Natural killer cell (primary cell): ENCODE measurements around the gene EVL. TPM values are rescaled to one million over a fixed set of nuclear protein-coding genes. Genes with fewer than 3 reads are reported as not detected.

Experiments used
- ATAC-seq, 3 donors: fragments of 150-1000 bp in 2 of 3; fragments of 200-7000 bp in 1 of 3; cut with Tn5 transposase; 1 replicate in 1 of 3; 2 replicates in 2 of 3; pipeline ENCODE4 v1.10.0; 2021; ENCODE audit warnings: mild to moderate bottlenecking in 2 of 3, moderate library complexity in 2 of 3
- DNase-seq, 2 donors: peaks; one replicate each; pipeline versions ENCODE4 v3.0.0 to v3.0.0-alpha.2; 2013 to 2021; ENCODE audit warnings: mixed read lengths in 1 of 2
- H3K27ac ChIP-seq: one replicate; pipeline ENCODE4 v1.5.1; 2013; ENCODE audit warnings: mild to moderate bottlenecking, low read length
- H3K27me3 ChIP-seq: one replicate; pipeline ENCODE4 v1.6.1; 2013; ENCODE audit warnings: low read length; ENCODE audit not compliant: control insufficient read depth, insufficient read depth
- H3K36me3 ChIP-seq: one replicate; pipeline ENCODE4 v1.6.1; 2013; ENCODE audit warnings: low read length; ENCODE audit not compliant: control insufficient read depth, insufficient read depth
- H3K4me1 ChIP-seq: one replicate; pipeline ENCODE4 v1.6.1; 2013; ENCODE audit warnings: low read length; ENCODE audit not compliant: control insufficient read depth, insufficient read depth
- H3K4me3 ChIP-seq: one replicate; pipeline ENCODE4 v1.5.1; 2013; ENCODE audit warnings: low read length
- H3K9me3 ChIP-seq: one replicate; pipeline ENCODE4 v1.6.1; 2013; ENCODE audit warnings: low read length; ENCODE audit not compliant: control insufficient read depth, insufficient read depth
- H3K27ac Mint-ChIP-seq, 2 donors: one replicate each; pipeline ENCODE4 v1.8.0; 2022; ENCODE audit warnings: mild to moderate bottlenecking in 2 of 2, mixed read lengths in 2 of 2, moderate library complexity in 1 of 2
- H3K27me3 Mint-ChIP-seq, 2 donors: one replicate each; pipeline ENCODE4 v1.8.0; 2022; ENCODE audit warnings: low read depth in 2 of 2, mixed read lengths in 2 of 2
- H3K36me3 Mint-ChIP-seq: one replicate; pipeline ENCODE4 v1.8.0; 2022; ENCODE audit warnings: mixed read lengths
- H3K4me1 Mint-ChIP-seq, 2 donors: one replicate each; pipeline ENCODE4 v1.8.0; 2022; ENCODE audit warnings: mixed read lengths in 2 of 2
- H3K4me3 Mint-ChIP-seq: one replicate; pipeline ENCODE4 v1.8.0; 2022; ENCODE audit warnings: mild to moderate bottlenecking, moderate library complexity, mixed read lengths
- H3K9me3 Mint-ChIP-seq, 2 donors: one replicate each; pipeline ENCODE4 v1.8.0; 2022; ENCODE audit warnings: mixed read lengths in 2 of 2
- WGBS: methylation state at CpG from one replicate; pipeline ENCODE4 v1.1.7; 2013; ENCODE audit warnings: missing lambda C conversion rate; ENCODE audit not compliant: insufficient coverage; 5-methylcytosine and 5-hydroxymethylcytosine counted together
- intact Hi-C: fragments of 100-400 bp; cut with micrococcal nuclease; formaldehyde crosslinking; loops from one replicate; pipeline ENCODE4 v1.14.2; 2022
- total RNA-seq, 4 donors: library from RNA; stranded (reverse); fragments of 120-200 nt in 1 of 4; gene quantifications; one replicate each; pipeline versions ENCODE4 v1.2.3 to v1.2.4, GENCODE V29; 2013 to 2022
- TF ChIP-seq, protein P1 (sequence below): fragments of 200-600 bp; IDR thresholded peaks from one replicate; pipeline ENCODE4 v1.8.0; 2022; ENCODE audit warnings: antibody characterized with exemption

The EVL gene
- total RNA-seq, 3 donors from 2014 or later (not counting 1 experiment from before 2014, with no cell fraction given), result 882 to 1,108 (median 986) TPM

DNA sequence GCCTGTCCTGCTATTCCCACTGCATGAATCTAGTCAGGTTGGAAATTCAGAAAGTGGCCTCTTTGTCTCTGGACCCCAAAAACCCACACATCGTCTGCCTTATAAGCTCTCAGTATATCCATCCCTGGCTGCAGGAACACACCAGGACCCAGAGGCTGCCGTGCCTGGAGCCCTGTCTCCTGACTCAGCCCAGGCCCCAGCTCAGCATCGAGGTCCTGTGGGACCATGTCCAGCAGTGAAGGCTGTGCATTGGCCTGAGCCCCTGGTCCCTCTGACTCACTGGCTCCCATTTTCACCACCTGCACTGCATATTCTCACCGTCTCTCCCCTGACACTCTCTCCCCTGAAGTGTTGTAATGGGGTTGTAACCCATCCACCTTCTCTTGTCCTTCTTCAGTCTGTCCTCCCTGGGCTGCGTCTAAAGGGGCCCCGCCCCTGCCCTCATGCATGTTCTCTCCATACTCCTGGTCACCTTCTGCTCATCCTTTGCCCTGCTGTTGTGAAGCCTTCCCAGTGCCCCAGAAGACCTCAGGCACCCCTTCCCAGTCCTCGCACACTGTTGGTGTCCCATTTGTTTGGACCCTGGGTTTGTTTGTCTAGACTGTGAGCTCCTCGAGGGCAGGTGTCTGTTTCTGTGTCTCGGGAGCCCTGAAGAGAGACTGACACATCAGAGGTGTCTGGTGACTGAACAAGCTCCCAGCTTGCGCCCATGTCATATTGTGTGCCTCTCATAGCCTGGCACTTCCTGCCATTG lies 43.8 kb downstream of the EVL start:
- Histone ChIP-seq H3K9me3 (no peaks in the 10 kb centered on the region), H3K27ac (peak overlapping the region; percentile 52), H3K4me3 (no peak overlapping the region), H3K36me3 (peaks cover 73% of the 10 kb centered on the region), H3K27me3 (no peaks in the 10 kb centered on the region), H3K4me1 (peaks cover 76% of the 10 kb centered on the region)
- Mint-ChIP-seq H3K9me3 (no peaks in the 10 kb centered on the region), H3K36me3 (peaks cover 13% of the 10 kb centered on the region), H3K27ac (peak overlapping the region; percentile 87 to 93), H3K4me3 (peak overlapping the region; percentile 78), H3K4me1 (peaks cover 81 to 91% of the 10 kb centered on the region in 2 donors), H3K27me3 (no peaks in the 10 kb centered on the region)
- ATAC-seq (no peak), DNase-seq (no peak)
- 89% methylated on average over 10 of the region's 10 CpGs for WGBS
- intact Hi-C loops, result loop anchor here (1.0 kb wide), 3 partner anchors 37 to 127 kb away; no protein-coding TSS in a partner anchor
- TF ChIP-seq, protein P1, sequence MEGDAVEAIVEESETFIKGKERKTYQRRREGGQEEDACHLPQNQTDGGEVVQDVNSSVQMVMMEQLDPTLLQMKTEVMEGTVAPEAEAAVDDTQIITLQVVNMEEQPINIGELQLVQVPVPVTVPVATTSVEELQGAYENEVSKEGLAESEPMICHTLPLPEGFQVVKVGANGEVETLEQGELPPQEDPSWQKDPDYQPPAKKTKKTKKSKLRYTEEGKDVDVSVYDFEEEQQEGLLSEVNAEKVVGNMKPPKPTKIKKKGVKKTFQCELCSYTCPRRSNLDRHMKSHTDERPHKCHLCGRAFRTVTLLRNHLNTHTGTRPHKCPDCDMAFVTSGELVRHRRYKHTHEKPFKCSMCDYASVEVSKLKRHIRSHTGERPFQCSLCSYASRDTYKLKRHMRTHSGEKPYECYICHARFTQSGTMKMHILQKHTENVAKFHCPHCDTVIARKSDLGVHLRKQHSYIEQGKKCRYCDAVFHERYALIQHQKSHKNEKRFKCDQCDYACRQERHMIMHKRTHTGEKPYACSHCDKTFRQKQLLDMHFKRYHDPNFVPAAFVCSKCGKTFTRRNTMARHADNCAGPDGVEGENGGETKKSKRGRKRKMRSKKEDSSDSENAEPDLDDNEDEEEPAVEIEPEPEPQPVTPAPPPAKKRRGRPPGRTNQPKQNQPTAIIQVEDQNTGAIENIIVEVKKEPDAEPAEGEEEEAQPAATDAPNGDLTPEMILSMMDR, result no peak

DNA sequence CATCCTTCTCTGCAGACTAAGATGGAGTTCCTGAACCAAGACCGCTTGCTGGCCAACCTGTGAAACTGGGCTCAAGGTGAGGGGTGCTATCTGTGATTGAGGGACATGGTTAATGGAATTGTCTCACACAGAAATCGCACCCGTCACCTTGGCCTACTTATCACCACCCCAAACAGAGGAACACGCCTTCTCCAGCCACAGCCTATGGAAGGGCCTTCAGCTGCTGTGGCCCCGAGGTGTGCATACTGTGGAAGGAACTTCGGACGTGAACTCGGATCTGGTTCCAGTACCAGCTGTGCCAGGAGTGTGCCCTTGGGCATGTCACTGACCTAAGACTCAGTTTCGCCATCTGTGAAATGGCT lies 44.4 kb downstream of the EVL start:
- H3K9me3 Mint-ChIP-seq, result no peaks in the 10 kb centered on the region
- H3K36me3 Mint-ChIP-seq, result peaks cover 8% of the 10 kb centered on the region
- Histone ChIP-seq H3K4me3 (no peak overlapping the region), H3K9me3 (no peaks in the 10 kb centered on the region), H3K27me3 (no peaks in the 10 kb centered on the region), H3K27ac (no peak overlapping the region), H3K36me3 (peaks cover 75% of the 10 kb centered on the region), H3K4me1 (peaks cover 75% of the 10 kb centered on the region)
- H3K4me3 Mint-ChIP-seq, result no peak overlapping the region
- DNase-seq (no peak), ATAC-seq (no peak)
- no peaks in the 10 kb centered on the region for H3K27me3 Mint-ChIP-seq
- peaks cover 75 to 89% of the 10 kb centered on the region in 2 donors for H3K4me1 Mint-ChIP-seq
- intact Hi-C loops, result no loop called here
- 87% methylated on average over 7 of the region's 9 CpGs for WGBS
- TF ChIP-seq, protein P1, result no peak
- peak overlapping the region; percentile 87 to 93 for H3K27ac Mint-ChIP-seq

DNA sequence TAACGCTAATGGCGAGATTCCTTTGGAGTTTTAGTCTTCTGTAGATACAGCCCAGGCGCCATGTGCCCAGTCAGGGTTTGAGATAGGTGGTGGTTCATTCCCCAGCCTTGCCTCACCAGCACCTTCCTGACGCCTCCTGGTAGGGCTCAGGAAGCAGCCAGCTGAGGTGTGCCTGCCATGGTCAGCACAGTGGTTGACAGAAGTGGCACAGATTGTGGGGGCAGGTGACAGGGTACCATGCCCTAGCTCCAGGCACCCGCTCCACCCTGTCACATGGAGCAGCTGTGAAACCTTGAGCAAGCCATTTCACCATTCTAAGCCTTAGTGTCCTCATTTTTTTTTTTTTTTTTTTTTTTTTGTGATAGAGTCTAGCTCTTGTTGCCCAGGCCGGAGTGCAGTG lies 45.6 kb downstream of the EVL start:
- no peak overlapping the region for H3K4me3 Mint-ChIP-seq
- H3K27ac ChIP-seq, result no peak overlapping the region
- TF ChIP-seq, protein P1, result no peak
- H3K4me1 Mint-ChIP-seq, result peaks cover 64 to 84% of the 10 kb centered on the region in 2 donors
- no peaks in the 10 kb centered on the region for H3K9me3 Mint-ChIP-seq
- intact Hi-C loops, result no loop called here
- no peak overlapping the region for H3K4me3 ChIP-seq
- H3K4me1 ChIP-seq, result peaks cover 63% of the 10 kb centered on the region
- no peak for DNase-seq
- H3K9me3 ChIP-seq, result no peaks in the 10 kb centered on the region
- peak overlapping the region; percentile 81 to 93 for H3K27ac Mint-ChIP-seq
- peaks cover 8% of the 10 kb centered on the region for H3K36me3 Mint-ChIP-seq
- peaks cover 77% of the 10 kb centered on the region for H3K36me3 ChIP-seq
- no peaks in the 10 kb centered on the region for H3K27me3 ChIP-seq
- no peaks in the 10 kb centered on the region for H3K27me3 Mint-ChIP-seq
- 57% methylated on average over 3 of the region's 6 CpGs for WGBS
- ATAC-seq, result no peak
